Activated CD8-positive, alpha-beta memory T cell treated with anti-CD3 and anti-CD28 coated beads for 48 hours (primary cell): ENCODE data around the gene HECTD4.

Experiments
- DNase-seq, 3 experiments: peaks; one replicate each; pipeline ENCODE4 v3.0.0-alpha.2; 2020; ENCODE audit warnings: low read depth in 2 of 3, low spot score in 2 of 3

The HECTD4 gene

GRCh38 chr12:112183141-112184021, 198.8 kb downstream of the HECTD4 start:
- DNase-seq = no peak

DNA sequence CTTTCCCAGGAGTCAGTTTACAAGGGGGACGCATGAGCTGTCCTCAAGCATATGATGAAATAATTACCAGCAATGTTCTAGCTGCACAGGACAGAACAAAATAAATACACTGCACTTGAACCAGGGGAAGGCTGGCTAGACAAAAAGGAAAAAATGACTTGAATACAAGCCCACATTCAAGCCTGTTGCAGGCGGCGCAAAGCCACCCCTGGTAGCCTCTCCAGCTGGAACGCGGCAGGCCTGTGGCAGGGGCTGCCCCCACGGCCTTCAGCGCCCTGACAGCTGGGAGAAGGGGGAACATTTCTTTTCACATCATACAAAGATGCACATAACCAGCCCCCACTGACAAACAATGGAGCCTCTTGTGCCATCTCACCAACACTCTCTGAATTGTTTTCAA, 199.7 kb downstream of the HECTD4 start:
- no peak for DNase-seq

DNA sequence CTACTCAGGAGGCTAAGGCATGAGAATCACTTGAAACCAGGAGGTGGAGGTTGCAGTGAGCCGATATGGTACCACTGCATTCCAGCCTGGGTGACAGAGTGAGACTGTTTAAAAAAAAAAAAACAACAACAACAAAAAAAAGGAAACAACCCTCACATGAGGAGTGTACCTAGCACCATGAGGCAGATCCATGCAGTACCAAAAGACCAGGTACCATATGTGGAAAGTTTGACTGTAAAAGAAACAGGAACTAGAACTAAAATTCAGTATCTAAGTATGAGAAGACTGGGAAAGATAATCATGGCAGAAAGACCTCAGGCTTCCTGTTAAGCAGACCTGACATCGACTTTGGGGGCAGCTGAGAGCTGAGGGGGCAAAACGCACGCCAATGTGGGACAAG, 201.8 kb downstream of the HECTD4 start:
- no peak for DNase-seq

DNA sequence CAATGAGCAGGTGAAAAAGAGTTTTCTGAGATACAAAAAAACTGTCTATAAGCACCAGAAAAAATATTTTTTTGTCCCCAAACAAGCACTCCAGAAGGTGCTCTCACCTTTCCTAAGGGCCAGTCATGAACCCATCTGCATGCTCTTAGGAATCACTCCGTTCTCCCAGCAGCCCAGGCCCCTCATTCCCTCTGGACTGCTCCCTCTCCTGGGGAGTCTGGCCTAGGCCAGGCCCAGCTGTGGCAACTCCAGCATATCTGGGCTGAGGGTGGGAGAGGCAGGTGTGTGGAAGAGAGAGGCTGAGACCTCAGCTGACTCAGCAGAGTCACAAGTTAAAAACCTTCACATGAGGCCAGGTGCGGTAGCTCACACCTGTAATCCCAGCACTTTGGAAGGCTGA, 202.3 kb downstream of the HECTD4 start:
- DNase-seq = no peak

DNA sequence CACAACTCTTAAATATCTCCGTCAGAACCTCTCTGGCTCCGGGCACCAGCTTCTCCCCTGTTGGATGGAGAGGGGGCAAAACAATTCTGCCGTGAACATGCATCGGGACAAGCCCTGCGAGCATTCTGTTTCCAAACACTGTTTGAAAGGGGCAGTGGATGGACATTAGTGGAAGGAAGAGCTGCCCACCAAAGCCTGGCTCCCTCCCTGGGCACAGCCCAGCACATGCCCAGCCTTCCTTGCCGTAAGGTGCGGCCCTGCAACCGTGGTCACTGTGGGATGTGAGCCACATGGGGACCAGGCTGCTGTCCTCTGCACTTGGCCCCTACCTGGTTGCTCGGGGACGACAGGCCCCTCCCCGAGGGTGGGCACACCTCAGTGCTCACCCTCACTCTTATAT, 202.9 kb downstream of the HECTD4 start:
- no peak for DNase-seq

DNA sequence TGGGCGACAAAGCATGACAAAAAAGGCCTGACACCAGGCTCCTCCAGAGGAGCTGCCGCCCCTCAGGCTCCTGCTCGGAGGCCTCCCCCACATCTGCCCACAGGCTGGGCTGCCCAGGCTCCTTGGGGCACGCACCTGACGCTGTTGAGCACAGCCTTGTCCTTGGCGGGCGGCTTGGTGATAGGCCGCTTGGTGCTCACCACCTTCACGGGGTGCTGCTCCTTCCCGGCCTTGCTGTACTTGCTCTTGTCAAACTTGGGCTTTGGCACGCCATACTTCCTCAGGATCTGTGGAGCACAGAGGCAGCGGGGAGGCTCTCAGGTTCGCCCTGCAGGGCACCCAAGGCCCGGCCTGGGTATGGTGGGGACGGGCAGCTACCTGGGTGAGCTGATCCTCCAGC, 203.4 kb downstream of the HECTD4 start:
- DNase-seq = no peak

DNA sequence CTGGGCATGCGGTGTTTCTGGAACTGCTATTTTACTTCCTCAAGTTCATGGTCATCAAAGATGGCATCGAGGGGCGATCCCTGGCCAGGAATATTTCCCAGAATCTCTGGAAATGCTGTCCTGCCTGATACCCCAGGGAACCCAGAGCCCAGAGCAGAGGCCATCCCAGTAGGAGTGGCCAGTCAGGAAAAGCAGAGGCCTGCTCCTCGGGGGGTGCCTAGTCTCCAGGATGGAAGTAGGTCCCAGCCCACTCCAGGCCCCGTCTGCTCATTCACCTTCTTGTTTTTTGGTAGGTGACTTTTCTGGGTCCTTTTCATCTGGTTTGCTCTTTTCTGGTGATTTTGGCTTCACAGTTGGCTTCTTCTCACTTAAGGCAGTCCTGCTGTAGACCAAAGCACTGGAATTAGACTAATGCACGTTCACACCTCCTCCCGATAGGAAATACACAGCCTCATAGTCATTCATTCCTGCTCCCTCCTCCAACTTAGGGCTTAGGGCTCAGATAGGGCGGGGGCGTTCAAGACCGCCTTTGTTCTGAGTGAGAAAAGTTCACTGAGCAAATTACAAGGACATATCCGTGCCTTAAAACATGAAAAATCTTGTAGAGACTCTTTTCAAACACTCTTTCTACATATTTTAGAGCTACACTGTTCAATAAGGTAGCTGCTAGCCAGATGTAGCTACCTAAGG, 205.8 kb downstream of the HECTD4 start:
- DNase-seq = no peak

- no peak for DNase-seq
These were observed 206.7 kb downstream of the HECTD4 start for GRCh38 chr12:112175361-112176155.

GRCh38 chr12:112172556-112173324, 209.5 kb downstream of the HECTD4 start:
- no peak for DNase-seq

DNA sequence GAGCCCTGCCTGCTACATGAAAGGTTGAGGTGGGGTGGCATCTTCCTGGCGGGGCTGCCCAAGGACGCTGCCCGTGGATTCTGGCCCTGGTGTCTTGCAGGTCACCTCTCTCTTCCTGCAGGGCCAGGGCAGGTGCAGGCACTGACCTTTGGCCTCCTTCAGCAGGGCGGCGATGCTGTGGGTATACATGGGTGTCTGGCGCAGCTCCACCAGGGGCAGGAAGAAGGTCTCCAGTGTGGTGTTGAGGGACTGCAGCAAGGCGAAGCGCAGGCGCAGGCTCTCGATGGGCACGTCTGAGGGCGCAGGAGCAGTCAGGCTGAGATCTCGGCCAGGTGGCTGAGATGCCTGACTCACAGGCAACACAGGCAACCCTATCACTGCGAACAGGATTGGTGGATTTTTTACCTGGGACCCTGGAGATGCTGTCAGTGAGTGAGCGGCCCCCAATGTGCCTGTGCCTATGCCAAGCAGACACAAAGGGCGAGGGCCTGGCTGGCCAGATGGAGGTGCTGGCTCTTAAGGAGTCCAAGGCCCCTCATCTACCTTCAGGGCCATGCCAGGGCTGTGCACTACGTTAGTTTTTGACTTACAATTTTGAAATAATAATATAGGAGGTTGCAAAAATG, 211.1 kb downstream of the HECTD4 start:
- DNase-seq = no peak

DNA sequence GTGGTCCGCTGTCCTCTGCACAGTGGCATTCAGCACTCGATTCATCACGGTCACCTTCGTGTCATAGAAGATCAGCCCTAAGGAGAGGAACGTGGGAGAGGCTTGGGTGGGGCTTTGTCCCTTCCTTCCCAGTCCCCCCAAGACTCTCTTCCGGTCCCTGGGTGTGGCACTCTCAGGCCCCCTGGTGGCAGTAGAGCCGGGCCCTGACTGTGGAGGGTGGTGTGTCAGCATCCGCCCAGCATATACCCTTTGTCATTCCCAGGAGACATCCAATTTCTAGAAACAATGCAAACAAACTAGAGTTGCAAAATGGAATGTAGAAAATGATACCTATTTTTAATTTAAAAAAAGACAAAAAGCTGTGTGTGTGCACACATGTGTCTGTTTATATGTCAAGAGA, 211.9 kb downstream of the HECTD4 start:
- DNase-seq = peak in 1 of 3 experiments; percentile 25

DNA sequence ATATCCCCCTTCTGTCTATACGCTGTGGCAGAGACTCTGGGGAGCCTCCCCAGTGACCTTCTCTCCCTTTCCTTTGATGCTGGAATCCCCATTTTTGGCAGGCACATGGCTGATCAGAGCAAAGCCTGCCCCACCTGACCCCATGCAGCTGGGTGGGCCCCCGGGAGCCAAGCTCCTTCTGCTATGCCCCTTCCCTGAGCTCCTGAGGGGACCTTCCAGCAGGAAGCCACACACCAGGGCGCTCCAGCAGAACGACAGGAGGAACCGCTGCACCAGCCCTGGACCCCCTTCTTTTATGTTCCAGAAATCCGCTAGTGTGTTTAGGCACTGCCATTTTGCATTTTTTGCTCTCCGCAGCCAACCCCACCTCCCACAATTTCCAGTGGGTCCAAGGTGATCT, 212.3 kb downstream of the HECTD4 start:
- DNase-seq = no peak

- no peak for DNase-seq
These were observed 212.9 kb downstream of the HECTD4 start for GRCh38 chr12:112169161-112169872.

- no peak for DNase-seq
These were observed 213.7 kb downstream of the HECTD4 start for GRCh38 chr12:112168561-112168971.

DNA sequence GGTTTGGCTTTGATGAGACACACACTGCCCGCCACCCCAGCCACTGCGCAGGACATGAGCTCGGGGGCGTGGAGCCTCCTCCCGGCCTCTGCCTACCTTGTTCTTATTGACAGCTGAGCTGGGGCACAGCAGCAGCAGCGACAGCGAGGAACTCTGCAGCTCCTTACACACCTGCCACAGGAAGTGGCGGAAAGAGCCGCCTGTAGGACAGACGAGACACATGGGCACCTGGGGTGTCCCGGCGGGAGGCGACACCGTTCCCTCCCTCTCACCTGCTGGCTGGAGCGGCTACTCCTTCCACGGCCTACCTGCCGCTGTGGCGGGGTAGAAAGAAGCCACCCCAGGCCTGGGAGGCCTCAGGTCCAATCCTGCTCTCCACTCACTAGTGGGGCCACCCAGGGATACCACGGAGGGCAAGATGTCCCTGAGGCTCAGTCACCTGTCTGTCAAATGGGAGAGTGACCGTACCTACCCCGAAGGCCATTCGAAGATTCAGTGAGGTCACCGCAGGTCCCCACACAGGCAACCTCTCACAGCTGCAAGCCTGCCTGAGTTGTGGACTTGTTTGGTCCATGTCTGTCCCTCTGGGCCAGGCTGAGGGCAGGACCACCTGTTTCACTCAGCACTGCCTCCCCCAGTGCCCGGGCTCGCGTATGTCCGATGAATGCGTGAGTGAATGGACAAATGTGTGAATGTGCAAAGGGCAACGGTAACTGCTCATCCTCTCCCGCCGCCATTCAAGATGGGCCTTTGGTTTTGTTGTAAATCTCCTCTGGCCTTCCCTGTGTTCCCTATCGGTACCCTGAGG, 214.3 kb downstream of the HECTD4 start:
- no peak for DNase-seq

DNA sequence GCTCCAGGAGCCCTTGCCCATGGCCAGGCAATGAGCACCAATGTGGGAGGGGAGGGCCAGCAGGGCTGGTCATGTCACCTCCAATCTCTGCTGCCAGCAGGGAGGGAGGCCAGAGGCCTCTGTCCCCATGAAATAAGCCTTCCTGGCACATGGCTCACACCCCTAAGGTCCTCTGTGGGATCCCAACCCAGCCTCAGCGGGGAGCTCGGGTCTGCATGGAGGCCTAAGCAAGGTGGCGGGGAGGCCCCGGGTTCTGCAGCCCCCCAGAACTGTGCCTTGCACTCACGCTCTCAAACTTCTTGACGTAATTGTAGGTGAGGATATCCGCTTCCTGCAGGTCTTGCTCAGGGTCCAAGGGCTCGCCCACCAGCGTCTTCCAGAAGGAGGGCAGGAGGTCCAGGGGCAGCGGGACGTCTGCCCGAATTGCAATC, 215.2 kb downstream of the HECTD4 start:
- no peak for DNase-seq

- no peak for DNase-seq
These were observed 215.9 kb downstream of the HECTD4 start for GRCh38 chr12:112166051-112167015.

DNA sequence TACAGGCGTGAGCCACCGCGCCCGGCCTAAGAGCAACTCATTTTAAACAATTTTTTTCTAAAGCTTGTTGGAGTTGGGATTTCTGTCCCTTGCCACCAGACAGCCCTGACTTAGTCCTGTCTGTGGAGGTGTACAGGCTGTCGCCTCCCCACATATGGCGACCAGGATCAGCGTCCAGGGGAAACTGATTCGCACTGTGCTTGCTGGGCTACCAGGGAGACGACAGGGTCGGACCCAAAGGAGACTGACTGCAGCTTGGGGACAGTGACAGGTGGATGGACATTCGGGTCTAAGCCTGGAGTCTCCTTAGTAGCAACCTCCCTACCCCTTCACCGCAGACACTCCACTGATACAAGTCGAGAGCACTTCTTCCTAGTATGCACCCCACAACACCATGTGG, 216.6 kb downstream of the HECTD4 start:
- DNase-seq = no peak
